GM19395 (cell line): ENCODE results near the gene XIAP.
A peak's percentile ranks its signal among the peaks of the same experiment; 100 is the strongest.
"Not testable (repeated sequence)": the region's sequence is repeated elsewhere in the genome, so short reads cannot be mapped to it uniquely, and the experiment has no call there.

Experiments used
- ATAC-seq: cut with Tn5 transposase; IDR thresholded peaks from one replicate; pipeline ENCODE4 v1.9.1; 2021; ENCODE audit warnings: mild to moderate bottlenecking, moderate library complexity; ENCODE audit not compliant: unreplicated experiment

Gene XIAP

GRCh38 chrX:123859846-123860838 lies at the start of gene XIAP:
Gene XIAP (plus strand): TSS chrX:123860053. CDS start chrX:123885663, 25,610 bp downstream.
- ATAC-seq: peak; percentile 75

DNA sequence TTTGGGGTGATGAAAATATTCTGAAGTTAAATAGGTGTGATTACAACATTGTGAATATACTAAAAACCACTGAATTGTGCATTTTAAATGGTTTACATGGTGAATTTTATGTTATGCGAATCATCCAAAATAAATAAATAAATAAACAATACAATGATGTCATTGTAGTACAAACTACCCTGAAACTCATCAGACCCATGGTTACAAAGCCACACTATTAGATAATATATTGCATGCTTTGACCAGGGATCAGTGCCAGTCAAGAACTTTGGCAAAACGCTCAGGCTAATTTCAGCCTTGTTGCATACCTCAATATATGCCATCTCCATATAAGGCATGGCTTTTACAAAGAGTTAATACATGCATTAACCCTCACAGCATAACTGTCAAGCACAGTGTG lies 45.5 kb upstream of the XIAP start:
- ATAC-seq: no peak

DNA sequence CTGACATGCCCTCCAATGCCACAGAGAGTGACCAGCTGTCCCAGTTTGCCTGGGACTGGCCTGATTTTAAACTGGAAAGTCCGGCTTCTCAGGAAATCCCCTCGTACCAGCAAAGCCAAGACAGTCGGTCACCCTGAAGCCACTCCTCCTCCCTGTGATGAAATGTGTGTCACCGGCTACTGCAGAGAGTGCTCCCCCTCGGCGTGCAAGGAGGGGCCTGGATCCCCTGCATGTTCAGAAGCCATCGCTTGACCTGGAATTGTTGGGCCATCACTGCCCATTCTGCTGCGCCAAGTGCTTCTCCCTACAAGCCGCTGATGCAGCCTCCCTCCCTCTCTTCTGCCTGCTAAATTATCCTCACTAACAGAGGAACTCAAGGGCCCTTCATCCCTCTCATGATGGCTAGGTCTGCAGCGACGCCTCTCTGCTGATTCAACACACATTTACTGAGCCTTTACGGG lies 44.9 kb upstream of the XIAP start:
- ATAC-seq: not testable (repeated sequence)

DNA sequence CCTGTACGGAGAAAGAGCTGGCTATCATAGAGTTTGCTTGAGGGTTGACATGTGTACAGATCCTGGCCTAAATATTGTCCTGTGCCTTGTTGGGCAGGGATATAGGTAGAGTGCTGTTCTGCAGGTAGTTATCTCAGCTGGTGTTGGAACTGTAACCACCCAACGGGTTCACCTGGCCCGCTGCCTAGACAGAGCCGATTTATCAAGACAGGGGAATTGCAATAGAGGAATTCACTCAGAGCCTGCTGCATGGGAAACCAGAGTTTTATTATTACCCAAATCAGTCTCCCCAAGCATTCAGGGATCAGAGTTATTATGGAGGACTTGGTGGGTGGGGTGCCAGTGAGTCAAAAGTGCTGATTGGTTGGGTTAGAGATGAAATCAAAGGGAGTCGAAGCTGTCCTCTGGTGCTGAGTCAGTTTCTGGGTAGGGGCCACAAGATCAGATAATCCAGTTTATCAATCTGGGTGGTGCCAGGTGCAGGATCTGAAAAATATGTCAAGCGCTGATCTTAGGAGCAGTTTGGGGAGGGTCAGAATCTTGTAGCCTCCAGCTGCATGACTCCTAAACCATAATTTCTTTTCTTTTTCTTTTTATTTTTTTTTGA lies 42.5 kb upstream of the XIAP start:
- no peak for ATAC-seq

DNA sequence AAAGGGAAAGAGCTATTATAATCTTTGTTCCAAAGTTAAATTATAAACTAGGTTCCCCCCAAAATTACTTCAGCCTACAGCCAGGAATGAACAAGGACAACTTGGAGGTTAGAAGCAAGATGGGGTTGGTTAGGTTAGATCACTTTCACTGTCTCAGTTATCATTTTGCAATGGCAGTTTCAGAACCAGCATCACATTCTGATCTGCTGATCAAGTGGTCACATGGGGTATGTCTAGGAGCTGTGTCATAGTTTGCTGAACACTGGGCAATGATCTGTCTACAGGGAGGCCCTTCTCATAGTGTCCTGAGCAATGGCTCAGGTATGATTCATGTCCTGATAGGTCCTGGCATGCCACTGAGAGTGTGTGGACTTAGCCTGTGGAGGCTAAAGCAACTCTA lies 41.6 kb upstream of the XIAP start:
- ATAC-seq: no peak

GRCh38 chrX:123822965-123823364 lies 36.9 kb upstream of the XIAP start:
- ATAC-seq: no peak

GRCh38 chrX:123830309-123830708 lies 29.5 kb upstream of the XIAP start:
- peak; percentile 79 for ATAC-seq

DNA sequence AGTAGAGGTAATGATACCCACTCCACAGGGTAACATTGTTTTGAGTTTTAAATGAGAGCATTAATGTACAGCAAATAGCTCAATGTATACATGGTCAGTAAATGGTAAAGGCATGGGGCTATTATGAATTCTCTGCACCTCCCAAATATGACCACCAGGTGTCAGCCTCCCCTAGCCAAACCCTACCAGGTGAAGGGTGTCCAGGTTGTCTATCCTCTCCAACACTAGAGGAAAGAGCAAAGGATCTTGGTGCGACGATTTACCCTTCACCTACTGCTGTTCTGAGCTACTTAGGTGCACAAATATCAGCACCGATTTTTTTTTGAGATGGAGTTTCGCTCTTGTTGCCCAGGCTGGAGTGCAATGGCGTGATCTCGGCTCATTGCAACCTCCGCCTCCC lies 26.5 kb upstream of the XIAP start:
- peak; percentile 84 for ATAC-seq

DNA sequence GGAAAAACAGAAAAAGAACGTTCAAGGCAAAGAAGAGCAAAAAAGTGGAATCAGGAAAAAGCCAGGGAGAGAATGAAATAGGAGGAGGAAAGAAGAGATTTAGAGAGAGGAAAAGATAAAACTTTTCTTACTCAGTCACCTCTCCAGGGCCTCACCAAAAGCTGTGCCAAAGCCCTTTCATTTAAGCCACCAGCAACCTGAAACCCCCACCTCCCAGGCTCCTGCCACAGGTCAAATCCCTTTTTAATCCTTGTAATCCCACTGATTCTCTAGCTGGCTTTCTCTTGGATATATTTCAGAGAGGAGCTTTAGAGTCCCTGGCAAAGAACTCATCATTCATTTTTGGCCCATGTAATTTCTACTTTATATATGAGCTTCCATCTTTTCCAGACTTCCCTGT lies 25.7 kb upstream of the XIAP start:
- no peak for ATAC-seq

GRCh38 chrX:123835661-123836371 lies 24.0 kb upstream of the XIAP start:
- no peak for ATAC-seq

- ATAC-seq: not testable (repeated sequence)
Observed at GRCh38 chrX:123845129-123845528, 14.7 kb upstream of the XIAP start.

GRCh38 chrX:123846577-123847038 lies 13.2 kb upstream of the XIAP start:
- ATAC-seq: no peak

DNA sequence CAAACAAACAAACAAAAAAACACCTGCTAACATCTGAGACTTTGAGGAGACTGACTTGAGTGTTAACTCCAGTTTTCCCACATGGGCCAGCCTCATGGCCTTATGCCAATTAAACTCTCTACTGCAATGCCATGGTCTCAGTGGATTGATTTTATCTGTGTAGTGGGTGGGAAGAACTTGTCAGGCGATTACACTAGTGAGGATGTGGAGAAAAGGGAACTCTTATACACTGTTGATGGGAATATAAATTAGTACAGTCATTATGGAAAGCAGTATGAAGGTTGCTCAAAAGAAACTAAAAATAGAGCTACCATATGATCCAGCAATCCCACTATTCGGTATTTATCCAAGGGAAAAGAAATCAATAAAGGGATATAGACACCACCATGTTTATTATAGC lies 12.8 kb upstream of the XIAP start:
- no peak for ATAC-seq

DNA sequence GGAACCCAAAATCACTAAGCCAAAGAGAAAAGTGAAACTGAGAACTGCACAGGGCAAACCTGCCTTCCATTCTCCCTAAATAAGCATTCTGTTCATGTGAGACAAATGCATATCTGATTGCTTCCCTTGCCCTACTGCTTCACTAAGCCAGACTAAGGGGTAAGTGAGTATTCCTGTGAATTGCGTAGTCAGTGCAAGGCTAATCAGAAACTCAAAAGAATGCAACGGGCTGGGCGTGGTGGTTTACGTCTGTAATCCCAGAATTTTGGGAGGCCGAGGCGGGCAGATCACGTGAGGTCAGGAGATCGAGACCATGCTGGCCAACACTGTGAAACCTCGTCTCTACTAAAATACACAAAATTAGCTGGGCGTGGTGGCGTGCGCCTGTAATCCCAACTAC lies 10.8 kb upstream of the XIAP start:
- no peak for ATAC-seq

DNA sequence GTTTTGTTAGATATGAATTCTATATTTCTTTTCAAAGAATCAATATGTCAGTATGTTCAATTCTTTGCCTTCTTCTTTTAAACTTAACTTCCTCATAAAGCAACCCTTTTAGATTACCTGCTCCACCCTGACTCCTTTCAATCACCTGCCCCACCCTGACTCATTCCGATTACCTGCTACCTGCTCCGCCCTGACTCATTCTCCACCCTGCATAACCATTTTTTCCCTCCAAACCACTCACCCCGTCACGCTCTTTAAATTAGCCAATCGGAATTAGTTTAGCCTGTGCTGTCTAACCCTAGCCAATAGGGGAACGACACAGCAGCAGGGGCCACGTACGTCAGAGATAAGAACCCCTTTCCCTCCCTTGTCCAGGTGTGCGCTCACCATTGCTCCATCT lies 9.9 kb upstream of the XIAP start:
- not testable (repeated sequence) for ATAC-seq

GRCh38 chrX:123851079-123851478 lies 8.8 kb upstream of the XIAP start:
- no peak for ATAC-seq

GRCh38 chrX:123854329-123854728 lies 5.5 kb upstream of the XIAP start:
- ATAC-seq: no peak

DNA sequence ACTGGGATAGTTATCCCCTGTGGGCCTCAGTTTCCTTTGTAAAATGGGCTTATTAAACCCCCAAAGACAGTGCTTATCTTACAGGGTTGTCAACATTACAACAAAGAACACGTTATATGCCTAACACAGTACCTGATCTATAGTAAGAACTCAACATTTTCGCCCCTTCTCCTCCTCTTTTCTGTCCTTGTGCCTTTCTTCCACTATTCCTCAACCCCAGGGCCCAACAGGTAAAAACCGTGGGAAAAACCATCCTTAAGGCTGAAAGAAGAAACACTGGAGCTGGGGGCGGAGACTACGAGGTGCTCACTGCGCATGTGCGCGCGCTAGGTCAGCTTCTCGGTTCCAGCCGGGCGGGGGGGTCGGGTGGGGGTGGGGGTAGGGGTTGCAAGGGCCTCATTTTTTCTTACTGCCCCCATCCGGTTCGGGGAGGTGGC lies 426 bp upstream of the XIAP start:
- ATAC-seq: peak; percentile 5

GRCh38 chrX:123860983-123861382 lies 1.1 kb downstream of the XIAP start:
- no peak for ATAC-seq

GRCh38 chrX:123869488-123869887 lies 9.6 kb downstream of the XIAP start:
- ATAC-seq: no peak

DNA sequence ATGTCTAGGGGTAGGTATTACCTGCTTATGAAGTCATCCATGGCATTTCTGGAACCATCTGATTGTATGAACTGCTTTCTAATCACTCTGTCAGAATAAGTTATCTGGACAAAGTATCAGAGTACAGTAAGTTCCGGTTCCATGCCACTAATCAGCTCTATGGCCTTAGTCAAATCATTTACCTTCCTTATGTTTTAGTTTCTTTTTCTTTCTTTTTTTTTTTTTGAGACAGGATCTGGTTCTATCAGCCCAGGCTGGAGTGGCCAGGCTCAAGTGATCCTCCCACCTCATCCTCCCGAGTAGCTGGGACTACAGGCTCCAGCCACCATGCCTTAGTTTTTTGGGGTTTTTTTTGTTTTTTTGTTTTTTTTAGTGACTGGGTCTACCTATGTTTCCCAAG lies 11.5 kb downstream of the XIAP start:
- peak; percentile 53 for ATAC-seq
